HG03175 (cell line): ENCODE results near the gene NCKAP5.
A peak's percentile ranks its signal among the peaks of the same experiment; 100 is the strongest.
"Not testable (repeated sequence)": the region's sequence is repeated elsewhere in the genome, so short reads cannot be mapped to it uniquely, and the experiment has no call there.

Experiments
- ATAC-seq: cut with Tn5 transposase; IDR thresholded peaks from one replicate; pipeline ENCODE4 v1.9.1; 2021; ENCODE audit warnings: mild to moderate bottlenecking, moderate library complexity; ENCODE audit not compliant: unreplicated experiment

Gene NCKAP5

DNA sequence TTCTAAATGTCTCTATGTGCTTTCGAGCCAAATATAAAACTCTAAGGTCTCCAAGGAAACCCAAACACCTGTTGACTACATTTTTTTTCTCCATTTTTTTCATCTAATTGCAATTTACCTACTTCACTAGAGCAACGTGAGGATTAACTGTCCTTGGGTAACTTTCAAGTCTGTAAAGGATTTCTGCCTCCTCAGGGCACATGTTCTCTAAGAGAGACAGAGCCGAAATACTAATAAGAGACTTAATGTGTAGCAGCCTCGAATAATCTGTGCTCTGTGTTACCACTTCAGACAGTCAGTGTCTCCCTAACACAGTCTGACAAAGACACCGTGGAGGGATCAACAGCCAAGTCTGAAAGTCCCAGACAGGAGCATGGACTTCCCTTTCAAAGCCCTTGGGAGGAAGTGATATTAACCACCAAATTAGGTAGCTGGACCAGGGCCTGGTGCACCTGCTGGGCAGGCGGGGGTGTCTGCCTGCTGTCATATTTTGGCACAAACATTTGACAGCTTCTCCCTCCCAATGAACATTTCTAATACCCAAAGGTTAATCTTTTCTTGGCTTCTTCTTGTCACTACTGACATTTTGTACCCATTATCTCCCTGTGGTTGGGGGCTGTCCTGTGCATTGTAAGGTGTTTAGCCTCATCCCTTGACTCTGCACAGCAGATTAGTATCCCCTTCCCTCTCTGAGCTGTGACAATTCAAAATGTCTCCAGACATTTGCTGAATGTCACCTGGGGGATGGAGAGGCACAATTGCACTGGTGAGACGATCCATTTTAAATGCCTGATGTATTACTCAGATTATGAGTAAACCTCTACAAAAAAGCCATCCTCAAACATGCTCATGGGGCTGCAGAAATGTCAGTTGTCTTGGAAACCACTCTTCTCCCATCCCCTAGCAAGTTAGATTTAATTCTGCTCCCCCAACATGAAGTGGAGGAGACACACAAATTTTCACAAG, 852.6 kb downstream of the NCKAP5 start:
- no peak for ATAC-seq

DNA sequence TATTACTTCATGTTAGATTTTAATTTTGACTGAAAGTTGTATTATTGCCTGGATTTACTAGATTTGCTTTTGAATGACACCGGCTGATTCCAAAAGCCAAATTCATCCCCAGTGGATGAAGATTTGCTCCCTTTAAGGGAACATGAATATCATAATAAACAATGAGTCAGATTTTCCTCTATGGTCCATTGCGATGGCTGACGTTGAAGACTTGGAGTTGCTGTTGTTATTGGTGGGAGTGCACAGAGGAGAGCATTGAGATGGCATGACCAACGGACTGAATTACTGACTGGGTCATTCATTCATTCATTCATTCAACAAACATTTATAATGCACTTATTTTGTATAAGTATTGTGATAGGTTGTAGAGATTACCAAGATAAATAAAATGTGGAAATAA, 864.9 kb downstream of the NCKAP5 start:
- no peak for ATAC-seq

DNA sequence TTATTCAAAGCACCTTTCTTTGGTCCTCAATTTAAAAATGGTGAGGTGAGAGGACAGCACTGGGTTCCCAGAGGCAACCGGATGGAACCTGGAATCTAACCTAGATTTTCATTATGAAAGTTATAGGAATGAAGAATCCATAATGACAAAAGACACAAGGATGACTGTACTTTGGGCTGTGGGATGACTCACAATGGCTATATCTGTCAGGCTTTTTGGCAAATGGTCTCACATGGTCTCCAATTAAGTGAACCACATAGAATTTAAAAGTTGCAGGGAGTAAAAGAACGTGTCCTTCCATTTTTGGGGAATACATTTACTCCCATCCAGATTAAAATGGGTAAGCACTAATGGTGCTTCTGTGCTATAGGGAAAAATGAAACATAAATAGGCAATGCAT, 866.5 kb downstream of the NCKAP5 start:
- ATAC-seq: no peak

DNA sequence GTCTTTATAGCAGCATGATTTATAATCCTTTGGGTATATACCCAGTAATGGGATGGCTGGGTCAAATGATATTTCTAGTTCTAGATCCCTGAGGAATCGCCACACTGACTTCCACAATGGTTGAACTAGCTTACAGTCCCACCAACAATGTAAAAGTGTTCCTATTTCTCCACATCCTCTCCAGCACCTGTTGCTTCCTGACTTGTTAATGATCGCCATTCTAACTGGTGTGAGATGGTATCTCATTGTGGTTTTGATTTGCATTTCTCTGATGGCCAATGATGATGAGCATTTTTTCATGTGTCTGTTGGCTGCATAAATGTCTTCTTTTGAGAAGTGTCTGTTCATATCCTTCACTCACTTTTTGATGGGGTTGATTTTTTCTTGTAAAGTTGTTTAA, 868.5 kb downstream of the NCKAP5 start:
- not testable (repeated sequence) for ATAC-seq

DNA sequence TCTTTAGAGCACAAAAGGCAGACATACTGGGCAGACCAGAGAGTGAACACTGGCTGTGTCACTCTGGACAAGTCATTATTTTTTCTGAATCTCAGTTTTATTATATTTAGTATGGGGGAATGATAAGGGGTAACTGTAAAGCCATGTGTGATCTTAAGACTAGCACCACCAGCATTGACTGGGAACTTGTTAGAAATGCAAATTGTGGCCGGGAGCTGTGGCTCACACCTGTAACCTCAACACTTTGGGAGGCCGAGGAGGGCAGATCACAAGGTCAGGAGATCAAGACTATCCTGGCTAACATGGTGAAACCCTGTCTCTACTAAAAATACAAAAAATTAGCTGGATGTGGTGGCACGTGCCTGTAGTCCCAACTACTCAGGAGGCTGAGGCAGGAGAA, 869.9 kb downstream of the NCKAP5 start:
- peak; percentile 71 for ATAC-seq

DNA sequence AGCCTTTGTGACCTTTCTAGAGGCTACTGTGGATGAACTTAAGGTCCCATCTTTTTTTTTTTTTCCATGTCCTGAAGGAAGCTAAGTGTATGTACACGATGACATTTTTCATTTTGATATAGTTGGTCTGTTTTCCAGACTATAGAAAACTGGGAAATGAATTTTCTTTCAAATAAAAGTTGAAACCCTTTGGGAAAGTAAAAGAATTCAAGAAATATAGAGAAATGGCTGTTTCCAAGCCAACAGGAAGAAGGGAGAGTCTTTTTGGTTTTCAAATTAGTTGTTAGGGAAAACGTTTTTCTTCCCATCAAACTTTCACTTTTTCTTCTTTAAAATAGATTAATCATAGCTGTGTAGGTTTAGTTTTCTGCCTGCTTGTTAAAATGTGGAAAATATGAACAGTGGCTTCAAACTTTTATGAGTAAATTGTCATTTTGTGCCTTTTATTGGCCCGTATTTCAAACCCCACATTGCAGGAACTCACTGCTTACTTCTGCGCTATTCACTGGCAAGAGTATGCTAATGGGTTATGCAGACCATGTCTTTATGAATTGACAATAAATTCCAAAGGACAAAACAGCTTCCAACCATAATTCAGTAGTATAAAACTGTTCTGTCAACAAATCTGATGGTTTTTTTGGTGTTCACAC, 870.6 kb downstream of the NCKAP5 start:
- ATAC-seq: no peak

DNA sequence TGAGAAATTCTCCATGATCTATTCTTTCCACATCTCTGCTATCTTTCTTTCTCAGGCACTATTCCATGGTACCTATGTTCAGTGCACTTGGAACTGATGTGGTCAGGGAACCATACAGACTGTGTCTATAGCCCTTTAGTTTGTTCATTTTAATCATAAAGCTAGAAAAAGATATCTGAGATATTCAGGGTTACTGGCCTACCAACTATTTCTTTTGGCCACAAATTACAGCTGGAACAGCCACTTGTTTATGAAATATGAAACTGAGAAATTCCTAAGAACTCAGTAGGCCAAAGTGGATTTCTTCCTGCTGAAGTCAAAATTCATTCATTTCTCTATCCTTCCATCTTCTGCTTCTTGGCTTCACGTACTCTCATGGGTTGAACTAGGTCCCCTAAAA, 875.4 kb downstream of the NCKAP5 start:
- no peak for ATAC-seq

DNA sequence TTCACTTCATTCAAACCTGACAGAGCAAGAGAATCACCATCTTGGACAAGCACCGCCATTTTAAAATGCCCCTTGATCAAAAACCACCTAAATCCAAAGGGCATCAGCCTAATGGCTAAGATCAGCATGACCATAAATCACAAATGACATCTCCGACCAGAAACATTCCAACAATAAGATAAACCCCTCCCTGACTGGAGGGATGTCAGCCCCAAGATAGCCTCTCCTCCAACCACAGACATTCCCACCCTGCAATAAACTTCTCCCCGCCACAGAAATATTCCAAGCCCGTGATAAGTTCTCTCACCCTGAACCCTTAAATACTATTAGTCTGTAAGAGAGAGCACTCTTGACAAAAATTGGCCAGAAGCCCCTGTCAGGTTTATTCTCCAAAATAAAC, 876.7 kb downstream of the NCKAP5 start:
- no peak for ATAC-seq

DNA sequence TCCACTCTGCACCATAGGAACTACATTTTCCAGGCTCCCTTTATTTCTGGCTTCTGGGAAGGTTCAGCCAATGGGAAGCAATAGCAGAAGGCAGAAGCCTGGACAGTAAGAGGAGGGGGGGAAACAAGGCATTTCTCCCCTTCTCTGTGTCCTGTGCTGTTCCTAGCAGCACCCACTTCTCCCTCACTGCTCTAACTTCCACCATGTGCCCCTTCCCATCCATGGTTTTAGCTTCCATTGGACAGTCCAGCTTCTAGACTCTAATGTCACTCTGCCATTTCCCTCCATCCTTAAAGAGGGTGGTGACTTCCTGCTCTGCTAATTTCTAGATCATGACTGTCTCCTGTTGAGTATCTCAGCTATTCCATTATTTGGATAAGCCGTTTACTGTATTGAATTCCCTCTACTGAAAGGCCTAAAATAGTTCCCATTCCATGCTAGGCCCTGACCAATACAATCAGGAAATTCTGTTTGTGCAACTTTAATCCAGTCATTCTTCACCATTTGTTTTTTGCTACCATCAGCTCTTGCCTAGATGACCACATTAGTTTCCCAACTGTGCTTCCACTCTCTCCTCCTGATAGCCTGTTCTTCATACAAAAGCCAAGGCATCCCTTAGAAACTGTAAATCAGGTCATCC, 877.5 kb downstream of the NCKAP5 start:
- ATAC-seq: no peak

DNA sequence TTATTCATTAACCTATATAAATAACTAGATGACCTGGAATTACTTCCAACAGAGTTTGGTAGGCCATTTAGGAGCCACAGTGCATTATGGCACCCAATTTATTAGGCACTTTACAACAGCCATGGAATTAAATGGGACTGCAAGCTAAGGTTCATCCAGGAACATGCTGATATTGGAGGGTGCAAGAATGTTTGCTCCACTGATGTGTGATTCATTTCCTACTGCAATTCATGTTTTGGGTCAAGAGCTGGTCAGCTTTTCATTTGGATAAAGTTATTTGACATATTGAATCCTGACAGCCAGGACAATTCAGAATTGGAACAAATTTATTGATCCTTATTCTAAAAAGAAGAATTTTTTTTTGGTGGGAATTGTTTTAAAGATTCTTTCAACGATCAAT, 886.5 kb downstream of the NCKAP5 start:
- ATAC-seq: no peak

DNA sequence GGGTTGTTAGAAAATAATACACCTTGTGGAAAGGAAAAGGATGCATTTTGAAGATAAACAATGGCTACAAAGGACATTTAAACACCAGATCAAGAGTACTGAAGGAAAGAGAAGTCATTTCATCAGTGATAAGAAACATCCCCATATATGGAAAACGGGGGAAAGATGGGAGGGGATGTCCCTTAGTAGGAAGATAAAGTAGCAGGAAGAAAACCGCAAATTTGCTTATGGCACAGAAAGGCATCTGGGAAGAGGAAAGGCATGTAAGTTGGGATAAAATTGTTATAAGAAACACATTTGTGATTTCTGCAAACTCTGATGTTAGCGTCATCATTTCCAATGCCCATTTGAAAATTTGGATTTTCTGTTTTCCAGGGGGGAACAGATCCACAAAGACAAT, 887.7 kb downstream of the NCKAP5 start:
- ATAC-seq: no peak

DNA sequence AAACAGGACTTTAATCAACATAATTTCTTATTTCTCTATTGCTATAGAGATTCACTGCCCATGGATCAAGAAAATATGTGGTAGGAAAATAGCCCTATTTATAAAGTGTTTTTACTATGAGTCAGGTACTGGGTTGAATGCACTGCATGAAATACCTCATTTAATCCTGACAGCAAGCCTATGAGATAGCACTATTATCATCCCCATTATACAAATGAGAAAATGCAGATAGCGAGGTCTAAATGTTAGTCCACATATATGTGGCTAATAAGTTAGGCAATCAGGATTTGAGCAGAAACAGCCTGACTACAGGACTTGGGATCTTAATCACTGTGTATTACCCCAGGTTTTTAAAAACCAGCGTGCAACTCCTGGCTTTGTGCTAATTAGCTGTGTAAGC, 889.8 kb downstream of the NCKAP5 start:
- no peak for ATAC-seq

DNA sequence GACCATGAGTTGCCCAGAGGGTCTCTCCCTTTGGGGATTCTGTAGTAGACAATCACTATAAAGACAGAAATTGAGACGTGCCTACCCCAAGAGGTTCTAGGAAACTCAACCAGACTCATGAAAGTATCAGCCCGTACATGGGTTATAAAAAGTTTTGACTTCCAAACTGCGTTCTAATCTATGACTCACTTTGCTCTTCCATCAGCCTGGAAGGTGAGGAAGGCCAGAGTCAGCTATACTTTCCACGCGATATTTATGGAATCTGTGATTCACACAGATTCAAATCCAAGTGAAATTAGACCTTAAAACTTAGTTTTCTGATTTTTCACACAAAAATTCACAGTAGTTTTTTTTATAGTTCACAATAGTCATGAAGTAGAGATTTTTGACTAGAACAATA, 890.6 kb downstream of the NCKAP5 start:
- ATAC-seq: no peak

DNA sequence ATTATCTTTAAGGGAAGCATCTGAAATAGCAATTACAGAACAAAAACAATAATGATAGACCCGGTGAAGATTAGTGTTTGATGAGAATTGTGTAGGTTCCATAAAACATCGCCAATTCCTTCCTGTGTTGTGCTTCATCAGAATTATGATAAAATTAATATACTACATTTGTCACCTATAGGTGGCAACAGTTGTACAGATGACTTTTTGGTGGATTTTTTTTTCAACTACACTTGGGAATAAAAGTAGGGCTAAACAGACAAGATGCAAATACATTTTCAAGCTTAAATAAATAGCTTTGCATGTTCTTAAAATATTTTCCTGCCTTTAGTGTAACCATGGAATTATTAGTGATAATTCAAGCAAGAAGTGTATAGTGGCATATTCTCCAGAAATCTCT, 891.3 kb downstream of the NCKAP5 start:
- no peak for ATAC-seq

DNA sequence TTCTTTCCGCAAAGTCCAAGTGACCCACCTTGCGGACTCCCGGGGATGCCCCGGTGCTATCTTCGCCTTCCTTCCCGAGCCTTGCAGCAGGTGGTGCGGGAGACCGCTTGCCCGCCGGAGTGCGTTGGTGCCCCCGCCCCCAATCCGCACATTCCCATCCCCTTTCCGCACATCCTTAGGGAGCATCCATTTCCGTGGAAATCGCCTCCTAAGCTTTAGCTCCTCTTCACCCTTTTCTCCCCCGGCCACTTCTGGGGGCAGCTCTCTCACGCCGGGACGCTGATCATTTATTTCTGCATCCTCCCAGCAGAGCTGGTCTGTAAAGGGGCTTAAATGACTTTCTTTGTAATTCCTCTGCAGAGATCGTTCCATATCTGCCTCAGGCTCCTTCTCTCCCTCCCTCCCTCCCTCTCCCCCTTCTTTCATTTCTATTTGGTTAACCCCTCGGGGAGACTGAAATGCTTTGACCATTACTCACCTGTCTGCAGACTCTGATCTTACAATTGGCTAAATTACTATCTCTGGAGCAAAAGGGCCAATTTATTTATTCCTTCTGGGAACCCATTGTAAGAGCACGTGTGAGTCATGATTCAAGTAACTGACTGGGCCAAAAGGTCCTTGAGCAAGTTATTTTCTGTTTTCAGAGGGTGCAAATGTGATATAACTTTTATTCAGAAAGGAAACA, 897.0 kb downstream of the NCKAP5 start:
- no peak for ATAC-seq

DNA sequence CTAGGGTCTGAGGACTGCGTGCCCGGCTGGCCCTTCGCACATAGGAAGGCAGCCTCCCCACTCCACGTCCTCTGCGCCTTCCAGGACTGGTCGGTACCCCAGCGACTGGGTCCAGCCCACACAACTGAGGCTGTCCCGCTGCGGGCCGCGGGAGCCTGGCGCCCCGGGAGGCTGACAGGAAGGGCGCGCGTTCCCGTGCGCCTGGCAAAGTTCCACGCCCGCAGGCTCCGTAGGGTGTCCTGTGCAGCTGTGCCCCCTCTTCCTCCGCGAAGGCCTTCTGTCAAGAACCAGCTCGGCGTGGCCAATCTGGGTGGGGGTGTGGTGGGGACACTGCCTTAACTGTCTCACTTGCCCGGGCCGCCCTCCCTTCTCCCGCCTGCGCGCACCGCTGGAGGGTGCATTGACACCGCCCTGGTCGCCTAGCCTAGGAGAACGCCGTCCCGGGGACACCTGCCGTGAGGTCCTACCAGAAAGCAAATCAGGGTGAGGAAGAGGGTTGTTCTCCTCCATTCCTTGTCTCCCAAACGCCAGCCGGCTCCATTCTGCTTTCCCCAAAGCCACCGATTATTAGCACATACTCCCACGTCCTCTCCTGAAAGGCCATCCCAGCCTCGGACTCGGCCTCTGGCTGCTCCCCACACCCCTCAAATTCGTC, 897.6 kb downstream of the NCKAP5 start:
- no peak for ATAC-seq

DNA sequence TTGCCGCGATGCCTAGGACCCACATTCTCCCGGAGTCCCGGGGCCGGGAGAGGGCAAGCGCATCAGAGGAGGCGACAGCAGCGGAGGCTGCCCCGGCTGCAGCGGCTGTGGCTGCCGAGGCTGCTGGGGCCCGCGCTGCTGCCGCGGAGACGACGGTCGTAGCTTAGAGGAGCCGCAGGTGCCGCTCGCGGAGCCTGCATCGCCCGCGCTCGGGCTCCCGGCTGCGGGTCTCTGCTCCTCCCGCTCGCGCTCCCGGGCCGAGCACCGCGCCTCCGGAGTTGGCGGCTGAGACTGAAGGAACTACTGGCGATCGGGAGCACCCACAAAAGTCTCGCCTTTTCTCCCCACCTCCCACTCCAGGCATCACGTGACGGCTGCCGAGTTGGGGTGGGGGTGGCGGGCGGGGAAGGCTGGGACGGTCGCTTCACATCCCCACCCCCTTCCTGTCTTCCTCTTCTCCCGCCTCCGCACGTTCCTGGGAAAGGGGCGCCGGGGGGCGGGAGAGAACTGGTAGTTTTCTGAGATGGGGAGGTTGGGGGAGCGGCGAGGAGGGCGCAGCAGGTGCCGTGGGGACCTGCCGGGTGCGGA, 898.3 kb downstream of the NCKAP5 start, which contains the start of gene LYPD1:
LYPD1 (minus strand) TSS at position 298 of the 588 bp plus-strand sequence; CDS start at position 25, 273 bp downstream.
- no peak for ATAC-seq

DNA sequence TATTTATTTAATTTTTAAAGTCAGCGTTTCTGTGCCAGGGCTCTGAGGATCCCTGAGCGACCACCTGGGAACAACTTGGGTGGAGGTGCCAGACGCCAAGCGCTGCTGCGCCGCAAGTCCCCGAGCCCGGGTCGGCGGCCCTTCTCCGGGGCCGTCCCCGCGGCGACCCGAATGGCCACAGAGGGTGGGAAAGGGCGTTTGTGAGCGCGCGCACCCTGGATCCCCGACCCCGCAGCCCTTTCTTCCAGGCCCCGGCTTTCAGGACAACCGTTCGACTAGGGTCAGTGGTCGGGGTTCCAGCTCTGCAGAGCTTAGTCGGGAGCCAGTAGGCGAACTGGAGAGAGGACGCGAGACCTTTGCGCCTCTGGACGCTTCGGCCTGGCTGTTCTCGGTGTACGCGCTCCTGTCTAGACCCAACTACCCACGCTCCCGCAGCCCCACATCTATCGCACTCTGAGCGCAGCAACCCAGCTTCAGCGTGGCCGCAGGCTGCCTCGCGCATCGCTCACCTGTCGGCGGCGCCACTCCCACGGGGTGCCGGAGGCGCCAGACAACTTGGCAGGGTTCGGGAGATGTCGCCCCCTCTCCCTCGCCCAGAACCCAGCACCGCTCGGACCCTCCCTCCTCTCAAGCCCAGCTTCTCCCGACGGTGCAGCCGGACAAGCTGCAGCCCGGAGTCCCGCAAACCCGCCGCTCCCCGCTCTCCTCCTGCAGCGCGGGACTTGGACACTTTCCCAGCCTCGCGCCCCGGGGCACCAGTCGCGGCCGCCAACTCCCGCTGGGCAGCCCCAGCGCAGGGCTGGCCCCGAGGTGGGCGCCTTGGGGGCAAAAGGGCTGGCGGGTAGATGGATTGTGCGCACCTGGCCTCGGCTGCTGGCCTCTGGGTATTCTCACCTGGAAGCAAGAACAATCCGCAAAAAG, 899.0 kb downstream of the NCKAP5 start:
- no peak for ATAC-seq

DNA sequence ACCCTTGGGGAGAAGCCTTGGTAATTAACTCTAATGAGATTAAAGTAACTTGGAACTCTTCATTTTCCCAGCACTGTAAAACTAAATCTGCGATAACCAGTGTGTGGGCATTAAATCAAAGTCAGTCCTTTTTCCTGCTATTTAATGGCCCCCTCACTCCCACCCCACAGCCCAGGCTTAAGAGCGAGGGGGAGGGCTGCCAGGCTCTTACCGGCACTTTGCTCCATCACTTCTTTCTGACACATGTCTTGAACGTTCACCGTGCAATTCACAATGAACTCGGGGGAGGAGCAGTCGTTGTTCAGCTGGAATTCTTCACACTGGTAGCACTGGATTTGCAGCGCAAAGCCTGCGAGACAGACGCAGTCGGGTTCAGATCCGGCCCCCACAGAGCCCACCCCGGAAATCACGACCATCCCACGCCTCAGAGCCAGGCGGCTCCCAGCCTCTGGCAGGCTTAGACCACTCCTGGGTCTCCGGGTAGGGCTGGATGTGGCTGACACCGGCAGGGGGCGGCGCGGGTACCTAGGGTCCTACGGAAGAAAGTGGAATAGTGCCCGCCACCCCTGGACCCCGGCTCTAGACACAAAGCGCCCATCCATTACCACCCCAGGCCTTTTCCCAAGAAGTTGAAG, 900.0 kb downstream of the NCKAP5 start:
- ATAC-seq: no peak
